Measurements from ENCODE around the gene SLC2A1. TPM values are rescaled to one million over a fixed set of nuclear protein-coding genes. Genes with fewer than 3 reads are reported as not detected.

The SLC2A1 gene
- total and polyA plus RNA-seq, 9 of the 15 experiments (the other 6 are each of a cell fraction or from before 2014, with no cell fraction given) = 12.6 to 153 (median 48.0) TPM

GRCh38 chr1:43004587-43005459, 46.2 kb upstream of the SLC2A1 start:
- no peak overlapping the region for H2AFZ ChIP-seq (ENCODE audit: low read depth, low read length)
- no peaks in the 10 kb centered on the region for H3K9me3 ChIP-seq (replicated peaks; ENCODE audit: control insufficient read depth, insufficient read depth, low read depth, low read length)
- H3K27ac ChIP-seq (ENCODE audit: extremely low read depth, low read depth, low read length) = no peak overlapping the region
- H3K79me2 ChIP-seq (ENCODE audit: control insufficient read depth, insufficient read depth, low read length) = no peaks in the 10 kb centered on the region
- ATAC-seq (no peak), FAIRE-seq (no peak), DNase-seq (ENCODE audit: extremely low read depth in 1 of 4, low spot score in 3 of 4) (no peak)
- H3K27me3 ChIP-seq (ENCODE audit: control insufficient read depth in 2 of 2, insufficient read depth in 2 of 2, low read length in 2 of 2) = no peaks in the 10 kb centered on the region; a peak in 1 of 5 replicates
- no peaks in the 10 kb centered on the region for H3K36me3 ChIP-seq (ENCODE audit: control insufficient read depth, insufficient read depth, low read length)
- H3K9me1 ChIP-seq (ENCODE audit: control insufficient read depth, insufficient read depth, low read length) = no peaks in the 10 kb centered on the region
- H4K20me1 ChIP-seq (replicated peaks; ENCODE audit: control insufficient read depth, insufficient read depth, low read length) = no peaks in the 10 kb centered on the region
- intact Hi-C loops (cut with micrococcal nuclease) (no loop called here), in situ Hi-C loops (cut with MboI) (no loop called here)
- ChIA-PET CTCF (ENCODE audit: low intra/inter-chr PET ratio) (no interaction called here), POLR2A (interaction anchor here (1.2 kb wide), 1 partner anchor 38 kb away, joined by 3 read pairs; no protein-coding TSS in a partner anchor)
- H3K9ac ChIP-seq (ENCODE audit: insufficient read depth in 1 of 2, low read depth in 2 of 2, low read length in 2 of 2) = no peak overlapping the region
- no peak overlapping the region for H3K4me2 ChIP-seq (ENCODE audit: insufficient read depth, low read length)
- BruUV-seq (replicated peaks) = no TSS peak
- peaks cover 33 to 46% of the 10 kb centered on the region in 2 experiments for H3K4me1 ChIP-seq (replicated peaks in 1 of 2; ENCODE audit: control insufficient read depth in 2 of 2, insufficient read depth in 2 of 2, low read length in 2 of 2)
- 54% methylated on average over 9 of the region's 9 CpGs for whole genome bisulfite sequencing (ENCODE audit: insufficient coverage, low coverage, missing lambda C conversion rate)
- H3K4me3 ChIP-seq = no peak overlapping the region
- no peak for TF ChIP-seq IRF1 (CRISPR knock-in tag; IDR thresholded peaks at IDR 0.05; ENCODE audit: borderline replicate concordance)
- TF ChIP-seq FOXA3 (CRISPR knock-in tag; conservative IDR thresholded peaks at IDR 0.05 in 1 of 2, IDR thresholded peaks at IDR 0.05 in 1 of 2) = no peak
- TF ChIP-seq SMARCE1 (IDR thresholded peaks at IDR 0.05) = no peak
- no peak for TF ChIP-seq CGGBP1 (CRISPR knock-in tag; IDR thresholded peaks at IDR 0.05)
- no peak for TF ChIP-seq NKRF (IDR thresholded peaks at IDR 0.05; ENCODE audit: borderline replicate concordance)
- no peak for TF ChIP-seq PTBP1 (IDR thresholded peaks at IDR 0.05; ENCODE audit: low read depth, low read length)
- no peak for TF ChIP-seq KDM2B (CRISPR knock-in tag; IDR thresholded peaks at IDR 0.05)
- no peak for TF ChIP-seq NR1H2 (CRISPR knock-in tag; IDR thresholded peaks at IDR 0.05)
- TF ChIP-seq MXI1 (IDR thresholded peaks at IDR 0.05; ENCODE audit: low read depth, low read length) = no peak
- no peak for TF ChIP-seq NR2C1 (IDR thresholded peaks at IDR 0.05)
- no peak for TF ChIP-seq NR2C1 (tag; IDR thresholded peaks at IDR 0.05)
- no peak for TF ChIP-seq ARID4B (CRISPR knock-in tag; IDR thresholded peaks at IDR 0.05)
- TF ChIP-seq ZNF785 (CRISPR knock-in tag; IDR thresholded peaks at IDR 0.05) = no peak
- TF ChIP-seq STAT5B (CRISPR knock-in tag; IDR thresholded peaks at IDR 0.05) = no peak
- peak; percentile 74 for TF ChIP-seq BHLHE40 (IDR thresholded peaks at IDR 0.05; ENCODE audit: low read length)
